Hepatocyte (in vitro differentiated cells): ENCODE data around the gene DCAF8. TPM values are rescaled to one million over a fixed set of nuclear protein-coding genes. Genes with fewer than 3 reads are reported as not detected.

ENCODE experiments used
- DNase-seq: peaks from one replicate; pipeline ENCODE4 v3.0.0-alpha.2; 2016; ENCODE audit warnings: low spot score
- H2AFZ ChIP-seq: fragments of 200-600 bp; sonication (generic); 2 replicates; pipeline ENCODE4 v1.6.0; 2016; ENCODE audit warnings: antibody characterized with exemption, mild to moderate bottlenecking
- H3K27ac ChIP-seq: fragments of 200-600 bp; sonication (generic); 2 replicates; pipeline ENCODE4 v1.5.1; 2016; ENCODE audit warnings: mild to moderate bottlenecking
- H3K27me3 ChIP-seq: fragments of 200-600 bp; sonication (generic); 2 replicates; pipeline ENCODE4 v1.6.1; 2016
- H3K36me3 ChIP-seq: fragments of 200-600 bp; sonication (generic); replicated peaks from 2 replicates; pipeline ENCODE4 v1.5.1; 2016; ENCODE audit warnings: low read depth; ENCODE audit not compliant: insufficient read depth
- H3K4me1 ChIP-seq: fragments of 200-600 bp; sonication (generic); 2 replicates; pipeline ENCODE4 v1.5.1; 2016; ENCODE audit warnings: mild to moderate bottlenecking, moderate library complexity; ENCODE audit not compliant: insufficient read depth
- H3K4me2 ChIP-seq: fragments of 200-600 bp; sonication (generic); 2 replicates; pipeline ENCODE4 v1.6.0; 2016
- H3K4me3 ChIP-seq: fragments of 200-600 bp; sonication (generic); 2 replicates; pipeline ENCODE4 v1.5.1; 2016; ENCODE audit warnings: mild to moderate bottlenecking
- H3K79me2 ChIP-seq: fragments of 200-600 bp; sonication (generic); 2 replicates; pipeline ENCODE4 v1.6.0; 2017; ENCODE audit warnings: mild to moderate bottlenecking
- H3K9me2 ChIP-seq: fragments of 200-600 bp; sonication (generic); replicated peaks from 2 replicates; pipeline ENCODE4 v1.6.0; 2017; ENCODE audit warnings: mild to moderate bottlenecking; ENCODE audit not compliant: insufficient read depth
- H3K9me3 ChIP-seq: fragments of 200-600 bp; sonication (generic); 2 replicates; pipeline ENCODE4 v1.5.1; 2016; ENCODE audit warnings: low read depth, mild to moderate bottlenecking
- H4K20me1 ChIP-seq: fragments of 200-600 bp; sonication (generic); 2 replicates; pipeline ENCODE4 v1.6.0; 2016; ENCODE audit warnings: mild to moderate bottlenecking; ENCODE audit not compliant: insufficient read depth, poor library complexity, severe bottlenecking
- CTCF ChIP-seq: fragments of 200-600 bp; sonication (generic); IDR thresholded peaks from 2 replicates; pipeline ENCODE4 v1.5.1; 2016; ENCODE audit warnings: antibody characterized with exemption, mild to moderate bottlenecking; ENCODE audit not compliant: poor library complexity
- EZH2 ChIP-seq: fragments of 200-600 bp; sonication (generic); IDR thresholded peaks from 2 replicates; pipeline ENCODE4 v1.6.1; 2016; ENCODE audit warnings: antibody characterized with exemption, mild to moderate bottlenecking, borderline replicate concordance
- EZH2phosphoT487 ChIP-seq: fragments of 200-600 bp; sonication (generic); IDR thresholded peaks from one replicate; pipeline ENCODE4 v1.6.1; 2018; ENCODE audit warnings: antibody characterized with exemption, mild to moderate bottlenecking, low read depth, moderate library complexity; ENCODE audit not compliant: unreplicated experiment, severe bottlenecking
- WGBS: methylation state at CpG from one replicate; pipeline ENCODE4 v1.1.6; 2016; ENCODE audit warnings: low lambda C conversion rate; ENCODE audit errors: missing lambda C conversion rate; 5-methylcytosine and 5-hydroxymethylcytosine counted together
- polyA plus RNA-seq: library from polyadenylated mRNA; unstranded; fragments of >200 nt; fragmentation: Nextera tagmentation; extraction: Ambion mirVana; gene quantifications from 2 replicates; pipeline ENCODE4 v1.2.1, GENCODE V29; 2016
- total RNA-seq: library from RNA; depleted of rRNA; stranded (reverse); fragments of >200 nt; gene quantifications from 2 replicates; pipeline ENCODE4 v1.2.3, GENCODE V29; 2014

The DCAF8 gene
- total and polyA plus RNA-seq, 2 experiments from 2014 or later: 95.1 to 110 TPM

DNA sequence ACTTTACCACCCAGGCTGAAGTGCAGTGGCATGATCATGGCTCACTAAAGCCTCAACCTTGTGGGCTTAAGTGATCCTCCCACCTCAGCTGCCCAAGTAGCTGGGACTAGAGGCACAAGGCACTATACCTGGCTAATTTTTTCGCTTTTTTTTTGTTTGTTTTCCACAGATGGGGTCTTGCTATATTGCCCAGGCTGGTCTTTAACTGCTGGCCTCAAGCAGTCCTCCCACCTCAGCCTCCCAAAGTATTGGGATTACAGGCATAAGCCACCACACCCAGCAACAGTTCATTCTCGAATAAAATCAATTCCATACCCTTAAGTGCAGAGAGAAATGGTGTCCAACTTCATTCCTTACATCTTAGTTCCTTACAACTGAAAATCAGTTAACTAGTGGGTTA lies 24.8 kb downstream of the DCAF8 start:
- Histone ChIP-seq H2AFZ (no peak overlapping the region), H3K4me1 (no peaks in the 10 kb centered on the region), H3K36me3 (peaks cover 3% of the 10 kb centered on the region), H3K27me3 (no peaks in the 10 kb centered on the region), H3K79me2 (peaks cover 10% of the 10 kb centered on the region), H4K20me1 (peaks cover 3% of the 10 kb centered on the region), H3K4me2 (no peak overlapping the region), H3K27ac (no peak overlapping the region), H3K9me2 (no peaks in the 10 kb centered on the region), H3K4me3 (no peak overlapping the region), H3K9me3 (no peaks in the 10 kb centered on the region)
- WGBS: 100% methylated on average over 2 of the region's 2 CpGs
- no peak for DNase-seq
- TF ChIP-seq EZH2phosphoT487 (no peak), CTCF (no peak), EZH2 (no peak)

DNA sequence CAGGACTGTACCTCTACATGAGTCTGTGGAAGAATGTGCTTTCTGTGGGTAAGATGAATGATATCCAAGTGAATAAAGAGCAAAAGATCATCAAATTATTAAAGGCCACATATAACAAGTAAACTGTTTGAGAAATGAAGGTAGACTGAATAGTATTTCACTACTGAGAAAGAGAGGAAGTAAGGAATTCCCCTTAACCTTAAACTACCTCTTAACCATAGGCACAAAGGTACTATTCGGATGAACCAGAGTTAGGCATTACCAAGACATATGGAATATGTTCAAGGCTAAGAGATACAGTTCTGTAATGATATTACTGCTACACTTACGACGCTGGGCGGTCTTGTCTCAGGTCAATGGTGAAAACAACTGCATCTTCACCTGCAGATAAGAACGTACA lies 25.5 kb downstream of the DCAF8 start:
- Histone ChIP-seq H3K4me1 (no peaks in the 10 kb centered on the region), H3K9me2 (no peaks in the 10 kb centered on the region), H4K20me1 (no peaks in the 10 kb centered on the region), H3K27me3 (no peaks in the 10 kb centered on the region), H3K36me3 (peaks cover 3% of the 10 kb centered on the region), H3K27ac (no peak overlapping the region), H2AFZ (no peak overlapping the region), H3K79me2 (peaks cover 9% of the 10 kb centered on the region), H3K9me3 (no peaks in the 10 kb centered on the region), H3K4me2 (no peak overlapping the region), H3K4me3 (no peak overlapping the region)
- 94% methylated on average over 5 of the region's 5 CpGs for WGBS
- DNase-seq: no peak
- TF ChIP-seq EZH2phosphoT487 (no peak), CTCF (no peak), EZH2 (no peak)

DNA sequence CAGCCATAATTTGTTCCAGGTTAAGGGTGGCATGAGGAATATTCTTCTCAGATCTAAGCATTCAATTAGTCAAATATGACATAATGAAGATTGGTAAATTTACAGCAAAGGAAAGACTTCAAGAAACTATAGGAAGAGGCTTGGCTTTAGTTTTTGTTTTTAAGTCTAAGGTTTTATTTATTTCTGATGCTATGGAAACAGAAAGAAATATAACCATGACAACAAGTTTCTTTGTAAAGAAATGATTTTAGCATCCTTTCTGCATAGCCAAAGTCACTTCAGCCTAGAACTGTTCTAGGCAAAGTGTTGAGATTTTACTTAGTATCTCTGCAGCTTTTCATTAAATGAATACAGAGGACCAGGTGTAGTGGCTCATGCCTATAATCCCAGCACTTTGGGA lies 29.4 kb downstream of the DCAF8 start:
- H4K20me1 ChIP-seq: no peaks in the 10 kb centered on the region

More for the DNA sequence above, 29.4 kb downstream of the DCAF8 start:
- Histone ChIP-seq H3K79me2 (no peaks in the 10 kb centered on the region), H3K4me2 (no peak overlapping the region), H3K27ac (no peak overlapping the region), H3K4me3 (no peak overlapping the region), H3K9me3 (no peaks in the 10 kb centered on the region), H3K9me2 (no peaks in the 10 kb centered on the region), H3K4me1 (no peaks in the 10 kb centered on the region), H3K36me3 (peaks cover 13% of the 10 kb centered on the region), H3K27me3 (no peaks in the 10 kb centered on the region), H2AFZ (no peak overlapping the region)
- TF ChIP-seq EZH2 (no peak), EZH2phosphoT487 (no peak), CTCF (no peak)
- DNase-seq: no peak
